HCT116 (cell line): ENCODE data around the gene AFAP1L2. TPM values are rescaled to one million over a fixed set of nuclear protein-coding genes. Genes with fewer than 3 reads are reported as not detected.

Source experiments
- ATAC-seq: fragments of 200-7000 bp; cut with Tn5 transposase; 2 replicates; pipeline ENCODE4 v1.9.1; 2020; ENCODE audit warnings: mild to moderate bottlenecking, moderate library complexity
- BruUV-seq: library from RNA; stranded (reverse); fragments of 400-500 nt; replicated peaks from 2 replicates; lab custom pipeline; 2021; lab: Mats Ljungman, UMichigan
- CTCF ChIA-PET: fragments of 300-600 bp; sonication (Branson Sonifier 250); formaldehyde crosslinking; loops from one replicate; lab custom pipeline; 2021; ENCODE audit warnings: antibody characterized with exemption; lab: Charles Lee
- POLR2A ChIA-PET: fragments of 300-600, 350-600 bp; sonication (Branson Sonifier 250); formaldehyde crosslinking; loops from one replicate; lab custom pipeline; 2021; ENCODE audit warnings: antibody characterized with exemption; lab: Charles Lee
- RAD21 ChIA-PET, 2 experiments: fragments of 300-600 bp; sonication (Branson Sonifier 250); formaldehyde crosslinking; loops; one replicate each; lab custom pipeline; 2023; ENCODE audit warnings: low total read pairs in 2 of 2; ENCODE audit not compliant: uncharacterized antibody in 2 of 2, unreplicated experiment in 2 of 2, low non-redundant PET in 1 of 2; lab: Charles Lee
- DNase-seq: peaks from one replicate; pipeline ENCODE4 v3.0.0-alpha.2; 2010; ENCODE audit warnings: low read depth, low spot score
- H2AFZ ChIP-seq: fragments of 200-600 bp; shearing (Covaris generic), sonication (generic); 2 replicates; pipeline ENCODE4 v1.6.1; 2017; ENCODE audit warnings: low read depth, mixed run types, mixed read lengths, antibody characterized with exemption, low read length; ENCODE audit not compliant: poor library complexity, severe bottlenecking
- H3K27ac ChIP-seq: 2 replicates; pipeline ENCODE4 v1.5.1; 2012; ENCODE audit warnings: low read depth, low read length
- H3K27me3 ChIP-seq: fragments of 200-600 bp; sonication (generic); 2 replicates; pipeline ENCODE4 v1.6.1; 2016; ENCODE audit warnings: mixed run types, low read length, mixed read lengths; ENCODE audit not compliant: insufficient read depth
- H3K36me3 ChIP-seq, 2 experiments: fragments of 200-500 bp in 1 of 2; fragments of 200-600 bp in 1 of 2; sonication (Bioruptor generic) in 1 of 2; sonication (generic) in 1 of 2; 2 replicates each; pipeline versions ENCODE4 v1.5.1 to v1.6.1; 2014 to 2016; ENCODE audit warnings: low read length in 2 of 2, inconsistent platforms in 1 of 2, mixed read lengths in 1 of 2, mixed run types in 1 of 2; ENCODE audit not compliant: insufficient read depth in 2 of 2, control insufficient read depth in 1 of 2
- H3K4me1 ChIP-seq, 2 experiments: fragments of 200-600 bp in 1 of 2; sonication (generic) in 1 of 2; 2 replicates each; pipeline versions ENCODE4 v1.5.1 to v1.6.1; 2012 to 2017; ENCODE audit warnings: low read length in 2 of 2, inconsistent platforms in 1 of 2, mild to moderate bottlenecking in 1 of 2, mixed read lengths in 1 of 2, mixed run types in 1 of 2, moderate library complexity in 1 of 2; ENCODE audit not compliant: insufficient read depth in 2 of 2, control insufficient read depth in 1 of 2
- H3K4me2 ChIP-seq: fragments of 200-600 bp; sonication (generic); 2 replicates; pipeline ENCODE4 v1.6.1; 2017; ENCODE audit warnings: mixed run types, low read length, mixed read lengths
- H3K4me3 ChIP-seq, 2 experiments: fragments of 200-600 bp in 1 of 2; sonication (generic) in 1 of 2; replicated peaks in 1 of 2; 2 replicates each; pipeline ENCODE4 v1.5.1; 2011 to 2016; ENCODE audit warnings: low read length in 2 of 2, control low read depth in 1 of 2, low read depth in 1 of 2, mild to moderate bottlenecking in 1 of 2, mixed read lengths in 1 of 2, mixed run types in 1 of 2
- H3K79me2 ChIP-seq: fragments of 200-600 bp; sonication (generic); 2 replicates; pipeline ENCODE4 v1.6.1; 2017; ENCODE audit warnings: mild to moderate bottlenecking, mixed run types, low read length, moderate library complexity, mixed read lengths; ENCODE audit not compliant: insufficient read depth
- H3K9ac ChIP-seq: fragments of 200-600 bp; sonication (generic); 2 replicates; pipeline ENCODE4 v1.6.1; 2016; ENCODE audit warnings: low read length, mixed read lengths
- H3K9me2 ChIP-seq: fragments of 200-600 bp; sonication (generic), shearing (Covaris generic); 2 replicates; pipeline ENCODE4 v1.6.1; 2017; ENCODE audit warnings: mixed run types, mild to moderate bottlenecking, moderate library complexity; ENCODE audit not compliant: insufficient read depth
- H3K9me3 ChIP-seq, 2 experiments: fragments of 200-500 bp in 1 of 2; fragments of 200-600 bp in 1 of 2; sonication (Bioruptor generic) in 1 of 2; sonication (generic) in 1 of 2; 2 replicates each; pipeline ENCODE4 v1.6.1; 2014 to 2017; ENCODE audit warnings: low read length in 2 of 2, mixed read lengths in 2 of 2, inconsistent platforms in 1 of 2, low read depth in 1 of 2, mild to moderate bottlenecking in 1 of 2, mixed run types in 1 of 2, moderate library complexity in 1 of 2; ENCODE audit not compliant: control insufficient read depth in 1 of 2, insufficient read depth in 1 of 2
- H4K20me1 ChIP-seq: fragments of 200-600 bp; sonication (generic), shearing (Covaris generic); 2 replicates; pipeline ENCODE4 v1.6.1; 2017; ENCODE audit warnings: mixed run types, mild to moderate bottlenecking, moderate library complexity; ENCODE audit not compliant: insufficient read depth
- CBX3 ChIP-seq: IDR thresholded peaks from 2 replicates; pipeline ENCODE4 v1.6.1; 2012; ENCODE audit warnings: low read depth
- EZH2 ChIP-seq: fragments of 200-600 bp; sonication (generic); IDR thresholded peaks from 2 replicates; pipeline ENCODE4 v1.6.1; 2017; ENCODE audit warnings: antibody characterized with exemption, mixed run types
- EZH2phosphoT487 ChIP-seq: fragments of 200-600 bp; IDR thresholded peaks from 2 replicates; pipeline ENCODE4 v1.6.1; 2018; ENCODE audit warnings: antibody characterized with exemption, borderline replicate concordance
- RAD21 ChIP-seq: IDR thresholded peaks from 2 replicates; pipeline ENCODE4 v1.6.1; 2012; ENCODE audit warnings: low read depth, mild to moderate bottlenecking
- TCF7L2 ChIP-seq: IDR thresholded peaks from 2 replicates; pipeline ENCODE4 v1.7.0; 2011; ENCODE audit warnings: borderline replicate concordance, inconsistent platforms; ENCODE audit not compliant: insufficient read depth, insufficient read length; ENCODE audit errors: extremely low read depth
- YY1 ChIP-seq: IDR thresholded peaks from 2 replicates; pipeline ENCODE4 v1.6.1; 2011; ENCODE audit warnings: low read length, low read depth, moderate library complexity, mild to moderate bottlenecking; ENCODE audit not compliant: insufficient replicate concordance; ENCODE audit errors: extremely low read depth
- intact Hi-C: fragments of 100-400 bp; cut with micrococcal nuclease; formaldehyde crosslinking; loops from 2 replicates; pipeline ENCODE4 v1.10.0; 2022
- total RNA-seq: library from RNA; stranded (reverse); gene quantifications from one replicate; pipeline ENCODE4 v1.2.1, GENCODE V29; 2021; ENCODE audit not compliant: unreplicated experiment
- TF ChIP-seq, protein P1 (sequence below): IDR thresholded peaks from 2 replicates; pipeline ENCODE4 v1.6.1; 2011; ENCODE audit warnings: mild to moderate bottlenecking, low read length, moderate library complexity; ENCODE audit not compliant: insufficient replicate concordance; ENCODE audit errors: extremely low read depth
- TF ChIP-seq, protein P2 (sequence below), 3 experiments: fragments of 200-600 bp in 1 of 3; sonication (generic) in 1 of 3; IDR thresholded peaks in 2 of 3; conservative IDR thresholded peaks in 1 of 3; 2 replicates each; pipeline ENCODE4 v1.5.1; 2012 to 2017; ENCODE audit warnings: low read depth in 2 of 3, low read length in 2 of 3, antibody characterized with exemption in 1 of 3, borderline replicate concordance in 1 of 3, control low read depth in 1 of 3, mild to moderate bottlenecking in 1 of 3, mixed read lengths in 1 of 3, mixed run types in 1 of 3, moderate library complexity in 1 of 3; ENCODE audit not compliant: insufficient read depth in 1 of 3
- TF ChIP-seq, protein P3 (sequence below): IDR thresholded peaks from 2 replicates; pipeline ENCODE4 v1.6.1; 2012; ENCODE audit warnings: low read depth

Gene AFAP1L2
- total RNA-seq, 1 experiment from 2014 or later: 0.93 TPM

DNA sequence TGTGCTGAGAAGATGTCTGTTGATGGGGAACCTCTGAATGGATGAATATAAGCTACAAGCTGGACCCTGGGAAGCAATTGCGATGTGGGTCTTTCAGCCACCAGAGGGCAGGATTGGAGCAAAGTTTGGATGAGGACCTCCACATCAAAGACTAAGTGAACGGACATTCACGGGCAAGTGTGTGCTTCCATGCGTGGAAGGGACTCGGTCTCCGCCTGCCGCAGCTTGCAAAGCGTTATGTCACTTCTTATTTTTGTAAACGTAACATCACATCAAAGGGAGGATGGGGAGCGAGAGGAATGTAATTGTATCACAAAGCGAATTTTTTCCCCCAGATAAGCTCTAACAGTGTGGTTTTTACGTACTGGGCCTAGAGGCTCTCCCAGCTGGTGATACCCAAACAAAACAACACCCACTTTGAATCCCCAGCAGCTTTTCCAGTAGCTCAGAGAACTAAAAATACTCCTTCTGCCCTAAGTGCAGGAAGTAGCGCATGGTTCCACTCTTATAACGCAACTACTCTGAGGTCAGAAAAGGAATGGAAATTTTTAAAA is 100.2 kb downstream of the AFAP1L2 start:
- no peaks in the 10 kb centered on the region for H4K20me1 ChIP-seq
- TF ChIP-seq, protein P1, sequence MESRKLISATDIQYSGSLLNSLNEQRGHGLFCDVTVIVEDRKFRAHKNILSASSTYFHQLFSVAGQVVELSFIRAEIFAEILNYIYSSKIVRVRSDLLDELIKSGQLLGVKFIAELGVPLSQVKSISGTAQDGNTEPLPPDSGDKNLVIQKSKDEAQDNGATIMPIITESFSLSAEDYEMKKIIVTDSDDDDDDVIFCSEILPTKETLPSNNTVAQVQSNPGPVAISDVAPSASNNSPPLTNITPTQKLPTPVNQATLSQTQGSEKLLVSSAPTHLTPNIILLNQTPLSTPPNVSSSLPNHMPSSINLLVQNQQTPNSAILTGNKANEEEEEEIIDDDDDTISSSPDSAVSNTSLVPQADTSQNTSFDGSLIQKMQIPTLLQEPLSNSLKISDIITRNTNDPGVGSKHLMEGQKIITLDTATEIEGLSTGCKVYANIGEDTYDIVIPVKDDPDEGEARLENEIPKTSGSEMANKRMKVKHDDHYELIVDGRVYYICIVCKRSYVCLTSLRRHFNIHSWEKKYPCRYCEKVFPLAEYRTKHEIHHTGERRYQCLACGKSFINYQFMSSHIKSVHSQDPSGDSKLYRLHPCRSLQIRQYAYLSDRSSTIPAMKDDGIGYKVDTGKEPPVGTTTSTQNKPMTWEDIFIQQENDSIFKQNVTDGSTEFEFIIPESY: no peak
- TF ChIP-seq EZH2 (no peak), YY1 (peak; percentile 40), CBX3 (peak; percentile 14; the same call in 1 of the 2 replicates), EZH2phosphoT487 (no peak), RAD21 (peak; percentile 100), TCF7L2 (peak; percentile 94)
- TF ChIP-seq, protein P2, sequence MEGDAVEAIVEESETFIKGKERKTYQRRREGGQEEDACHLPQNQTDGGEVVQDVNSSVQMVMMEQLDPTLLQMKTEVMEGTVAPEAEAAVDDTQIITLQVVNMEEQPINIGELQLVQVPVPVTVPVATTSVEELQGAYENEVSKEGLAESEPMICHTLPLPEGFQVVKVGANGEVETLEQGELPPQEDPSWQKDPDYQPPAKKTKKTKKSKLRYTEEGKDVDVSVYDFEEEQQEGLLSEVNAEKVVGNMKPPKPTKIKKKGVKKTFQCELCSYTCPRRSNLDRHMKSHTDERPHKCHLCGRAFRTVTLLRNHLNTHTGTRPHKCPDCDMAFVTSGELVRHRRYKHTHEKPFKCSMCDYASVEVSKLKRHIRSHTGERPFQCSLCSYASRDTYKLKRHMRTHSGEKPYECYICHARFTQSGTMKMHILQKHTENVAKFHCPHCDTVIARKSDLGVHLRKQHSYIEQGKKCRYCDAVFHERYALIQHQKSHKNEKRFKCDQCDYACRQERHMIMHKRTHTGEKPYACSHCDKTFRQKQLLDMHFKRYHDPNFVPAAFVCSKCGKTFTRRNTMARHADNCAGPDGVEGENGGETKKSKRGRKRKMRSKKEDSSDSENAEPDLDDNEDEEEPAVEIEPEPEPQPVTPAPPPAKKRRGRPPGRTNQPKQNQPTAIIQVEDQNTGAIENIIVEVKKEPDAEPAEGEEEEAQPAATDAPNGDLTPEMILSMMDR (IDR thresholded peaks at IDR 0.05 in 2 of 3, conservative IDR thresholded peaks at IDR 0.05 in 1 of 3; ENCODE audit: borderline replicate concordance in 1 of 3, insufficient read depth in 1 of 3, low read depth in 2 of 3, low read length in 2 of 3): peak; percentile 91 to 97 (median 97)
- TF ChIP-seq, protein P3, sequence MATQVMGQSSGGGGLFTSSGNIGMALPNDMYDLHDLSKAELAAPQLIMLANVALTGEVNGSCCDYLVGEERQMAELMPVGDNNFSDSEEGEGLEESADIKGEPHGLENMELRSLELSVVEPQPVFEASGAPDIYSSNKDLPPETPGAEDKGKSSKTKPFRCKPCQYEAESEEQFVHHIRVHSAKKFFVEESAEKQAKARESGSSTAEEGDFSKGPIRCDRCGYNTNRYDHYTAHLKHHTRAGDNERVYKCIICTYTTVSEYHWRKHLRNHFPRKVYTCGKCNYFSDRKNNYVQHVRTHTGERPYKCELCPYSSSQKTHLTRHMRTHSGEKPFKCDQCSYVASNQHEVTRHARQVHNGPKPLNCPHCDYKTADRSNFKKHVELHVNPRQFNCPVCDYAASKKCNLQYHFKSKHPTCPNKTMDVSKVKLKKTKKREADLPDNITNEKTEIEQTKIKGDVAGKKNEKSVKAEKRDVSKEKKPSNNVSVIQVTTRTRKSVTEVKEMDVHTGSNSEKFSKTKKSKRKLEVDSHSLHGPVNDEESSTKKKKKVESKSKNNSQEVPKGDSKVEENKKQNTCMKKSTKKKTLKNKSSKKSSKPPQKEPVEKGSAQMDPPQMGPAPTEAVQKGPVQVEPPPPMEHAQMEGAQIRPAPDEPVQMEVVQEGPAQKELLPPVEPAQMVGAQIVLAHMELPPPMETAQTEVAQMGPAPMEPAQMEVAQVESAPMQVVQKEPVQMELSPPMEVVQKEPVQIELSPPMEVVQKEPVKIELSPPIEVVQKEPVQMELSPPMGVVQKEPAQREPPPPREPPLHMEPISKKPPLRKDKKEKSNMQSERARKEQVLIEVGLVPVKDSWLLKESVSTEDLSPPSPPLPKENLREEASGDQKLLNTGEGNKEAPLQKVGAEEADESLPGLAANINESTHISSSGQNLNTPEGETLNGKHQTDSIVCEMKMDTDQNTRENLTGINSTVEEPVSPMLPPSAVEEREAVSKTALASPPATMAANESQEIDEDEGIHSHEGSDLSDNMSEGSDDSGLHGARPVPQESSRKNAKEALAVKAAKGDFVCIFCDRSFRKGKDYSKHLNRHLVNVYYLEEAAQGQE: no peak
- H3K36me3 ChIP-seq: no peaks in the 10 kb centered on the region
- H3K9me3 ChIP-seq: no peaks in the 10 kb centered on the region
- H3K9ac ChIP-seq: no peak overlapping the region
- H3K27me3 ChIP-seq: peaks cover 26% of the 10 kb centered on the region; the same call in 1 of the 2 replicates
- intact Hi-C loops: loop anchor here (1.0 to 5.0 kb wide), 7 partner anchors 16 to 825 kb away; no protein-coding TSS in a partner anchor
- H2AFZ ChIP-seq: peak overlapping the region; percentile 99
- ChIA-PET POLR2A (interaction anchor here (0.6 to 0.7 kb wide), 2 partner anchors 72 to 244 kb away, joined by 3 read pairs; no protein-coding TSS in a partner anchor), CTCF (interaction anchor here (0.6 to 2.8 kb wide), 60 partner anchors 11 to 1231 kb away, joined by 3 to 95 read pairs (median 5); partner anchors contain the start of gene FHIP2A), RAD21 (interaction anchor here (0.5 to 2.7 kb wide), 24 partner anchors 23 to 826 kb away, joined by 3 to 24 read pairs (median 4); no protein-coding TSS in a partner anchor)
- BruUV-seq: no TSS peak
- peak; percentile 82 for ATAC-seq
- no peaks in the 10 kb centered on the region for H3K79me2 ChIP-seq
- peak overlapping the region; percentile 81 for H3K4me2 ChIP-seq
- H3K27ac ChIP-seq: peak overlapping the region; percentile 13; the same call in 1 of the 2 replicates
- peaks cover 6 to 19% of the 10 kb centered on the region in 2 experiments for H3K4me1 ChIP-seq
- no peaks in the 10 kb centered on the region for H3K9me2 ChIP-seq
- H3K4me3 ChIP-seq: peak overlapping the region; percentile 24 to 41
- peak; percentile 85 for DNase-seq
